MM.1S (cell line): Measurements from ENCODE around the gene CSF3.

Source experiments
- EZH2 ChIP-seq: fragments of 300-600 bp; sonication (generic); optimal IDR thresholded peaks from 2 replicates; pipeline ENCODE3; 2017; ENCODE audit warnings: low read depth, mild to moderate bottlenecking, antibody characterized with exemption, low read length, mixed read lengths
- EZH2phosphoT487 ChIP-seq: fragments of 300-600 bp; sonication (generic); IDR thresholded peaks from 2 replicates; pipeline ENCODE4 v1.6.1; 2018; ENCODE audit warnings: antibody characterized with exemption, low read length
- TF ChIP-seq, protein P1 (sequence below): fragments of 300-600 bp; sonication (generic); IDR thresholded peaks from 2 replicates; pipeline ENCODE4 v1.5.1; 2016; ENCODE audit warnings: antibody characterized with exemption, low read length, mixed read lengths

DNA sequence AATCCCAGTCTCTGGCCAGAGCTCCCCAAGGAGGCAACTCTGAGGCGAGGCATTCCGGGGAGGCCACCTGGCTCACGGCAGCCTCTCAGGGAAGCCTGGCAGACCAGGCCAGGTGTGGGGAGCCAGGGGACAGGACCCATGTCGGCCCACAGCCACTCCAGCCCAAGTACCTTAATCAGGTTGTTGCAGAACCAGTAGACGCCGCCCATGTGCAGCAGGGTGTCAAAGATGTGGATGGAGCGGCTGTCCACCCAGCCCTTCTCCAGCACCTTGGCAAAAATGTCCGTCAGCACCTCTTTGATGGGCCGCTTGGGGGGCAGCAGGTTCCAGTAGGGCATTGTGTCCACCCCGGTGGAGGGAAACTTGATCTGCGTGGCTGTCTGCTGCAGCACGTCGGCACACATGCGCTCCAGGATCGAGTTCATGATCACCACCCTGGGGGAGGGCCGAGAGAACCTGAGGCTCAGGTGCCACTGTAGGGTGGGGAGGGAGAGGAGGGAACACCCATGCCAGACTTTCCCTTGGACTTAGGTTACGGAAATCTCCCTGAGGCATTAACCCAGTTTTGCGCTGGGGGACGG lies 7.8 kb downstream of the CSF3 start:
- TF ChIP-seq, protein P1, sequence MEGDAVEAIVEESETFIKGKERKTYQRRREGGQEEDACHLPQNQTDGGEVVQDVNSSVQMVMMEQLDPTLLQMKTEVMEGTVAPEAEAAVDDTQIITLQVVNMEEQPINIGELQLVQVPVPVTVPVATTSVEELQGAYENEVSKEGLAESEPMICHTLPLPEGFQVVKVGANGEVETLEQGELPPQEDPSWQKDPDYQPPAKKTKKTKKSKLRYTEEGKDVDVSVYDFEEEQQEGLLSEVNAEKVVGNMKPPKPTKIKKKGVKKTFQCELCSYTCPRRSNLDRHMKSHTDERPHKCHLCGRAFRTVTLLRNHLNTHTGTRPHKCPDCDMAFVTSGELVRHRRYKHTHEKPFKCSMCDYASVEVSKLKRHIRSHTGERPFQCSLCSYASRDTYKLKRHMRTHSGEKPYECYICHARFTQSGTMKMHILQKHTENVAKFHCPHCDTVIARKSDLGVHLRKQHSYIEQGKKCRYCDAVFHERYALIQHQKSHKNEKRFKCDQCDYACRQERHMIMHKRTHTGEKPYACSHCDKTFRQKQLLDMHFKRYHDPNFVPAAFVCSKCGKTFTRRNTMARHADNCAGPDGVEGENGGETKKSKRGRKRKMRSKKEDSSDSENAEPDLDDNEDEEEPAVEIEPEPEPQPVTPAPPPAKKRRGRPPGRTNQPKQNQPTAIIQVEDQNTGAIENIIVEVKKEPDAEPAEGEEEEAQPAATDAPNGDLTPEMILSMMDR, result no peak
- TF ChIP-seq EZH2phosphoT487 (no peak), EZH2 (no peak)
